ENCODE measurements around the gene NPTN. TPM values are rescaled to one million over a fixed set of nuclear protein-coding genes. Genes with fewer than 3 reads are reported as not detected.

NPTN gene
- total and polyA plus RNA-seq, 2 donors (not counting 1 experiment from before 2014, with no cell fraction given): 152 to 372 TPM

DNA sequence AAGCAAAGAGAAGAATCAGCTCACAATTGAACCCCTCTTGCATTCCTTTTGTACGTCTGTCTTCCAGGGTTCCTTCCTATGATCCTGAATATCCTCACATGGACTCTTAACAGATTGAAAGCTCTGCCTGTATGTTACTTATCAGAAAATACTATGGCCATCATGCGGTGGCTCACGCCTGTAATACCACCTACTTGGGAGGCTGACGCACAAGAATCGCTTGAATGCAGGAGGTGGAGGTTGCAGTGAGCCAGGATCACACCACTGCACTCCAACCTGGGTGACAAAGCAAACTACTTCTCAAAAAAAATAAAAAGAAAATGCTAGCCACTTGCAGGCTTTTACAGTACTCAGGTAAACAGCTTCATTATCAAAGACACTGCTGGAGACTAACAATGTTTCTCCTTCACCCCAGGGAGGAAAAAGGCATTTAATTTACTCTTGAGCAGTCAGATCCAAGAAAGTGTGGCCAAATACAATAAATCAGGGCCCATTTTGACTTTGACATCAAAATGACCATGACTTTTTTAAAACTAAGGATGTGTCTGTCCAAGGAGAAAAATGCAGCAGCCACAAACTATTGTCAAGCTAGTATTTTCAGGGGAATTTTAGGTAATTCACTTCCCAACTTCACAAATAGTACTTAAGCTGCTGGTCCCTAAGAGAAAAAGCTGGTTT lies 27.3 kb downstream of the NPTN start:
- TF ChIP-seq EZH2 (IDR thresholded peaks at IDR 0.05; ENCODE audit: low read length, missing control alignments): no peak
- TF ChIP-seq, protein P1, sequence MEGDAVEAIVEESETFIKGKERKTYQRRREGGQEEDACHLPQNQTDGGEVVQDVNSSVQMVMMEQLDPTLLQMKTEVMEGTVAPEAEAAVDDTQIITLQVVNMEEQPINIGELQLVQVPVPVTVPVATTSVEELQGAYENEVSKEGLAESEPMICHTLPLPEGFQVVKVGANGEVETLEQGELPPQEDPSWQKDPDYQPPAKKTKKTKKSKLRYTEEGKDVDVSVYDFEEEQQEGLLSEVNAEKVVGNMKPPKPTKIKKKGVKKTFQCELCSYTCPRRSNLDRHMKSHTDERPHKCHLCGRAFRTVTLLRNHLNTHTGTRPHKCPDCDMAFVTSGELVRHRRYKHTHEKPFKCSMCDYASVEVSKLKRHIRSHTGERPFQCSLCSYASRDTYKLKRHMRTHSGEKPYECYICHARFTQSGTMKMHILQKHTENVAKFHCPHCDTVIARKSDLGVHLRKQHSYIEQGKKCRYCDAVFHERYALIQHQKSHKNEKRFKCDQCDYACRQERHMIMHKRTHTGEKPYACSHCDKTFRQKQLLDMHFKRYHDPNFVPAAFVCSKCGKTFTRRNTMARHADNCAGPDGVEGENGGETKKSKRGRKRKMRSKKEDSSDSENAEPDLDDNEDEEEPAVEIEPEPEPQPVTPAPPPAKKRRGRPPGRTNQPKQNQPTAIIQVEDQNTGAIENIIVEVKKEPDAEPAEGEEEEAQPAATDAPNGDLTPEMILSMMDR (conservative IDR thresholded peaks at IDR 0.05 in 1 of 2, IDR thresholded peaks at IDR 0.05 in 1 of 2; ENCODE audit: low read depth in 1 of 2, low read length in 2 of 2): no peak

DNA sequence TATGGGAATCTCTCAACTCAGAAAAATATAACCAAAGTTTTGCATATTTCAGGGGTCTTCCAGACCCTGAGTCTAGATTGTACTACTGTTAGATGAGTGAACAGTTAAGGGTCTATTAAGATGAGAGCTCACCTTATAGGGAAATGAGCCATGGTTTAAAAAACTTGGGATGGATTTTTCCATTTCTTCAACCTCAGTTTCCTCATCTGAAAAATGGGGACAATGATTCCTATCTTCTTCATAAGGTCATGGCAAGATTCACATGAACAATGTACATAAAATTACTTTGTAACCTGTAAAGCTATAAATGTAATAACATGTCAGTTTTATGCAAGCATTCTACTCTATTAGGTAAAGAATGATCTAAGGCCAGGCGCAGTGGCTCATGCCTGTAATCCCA lies 28.7 kb downstream of the NPTN start:
- TF ChIP-seq, protein P1 (conservative IDR thresholded peaks at IDR 0.05 in 1 of 2, IDR thresholded peaks at IDR 0.05 in 1 of 2; ENCODE audit: low read depth in 1 of 2, low read length in 2 of 2): no peak
- TF ChIP-seq EZH2 (IDR thresholded peaks at IDR 0.05; ENCODE audit: low read length, missing control alignments): no peak
- no peaks in the 10 kb centered on the region for H3K36me3 ChIP-seq (ENCODE audit: control insufficient read depth, insufficient read depth, low read length)
- H2AFZ ChIP-seq (ENCODE audit: low read length): no peak overlapping the region
- no peaks in the 10 kb centered on the region for H3K27me3 ChIP-seq (ENCODE audit: control insufficient read depth, insufficient read depth, low read length)
- no peak overlapping the region for H3K4me2 ChIP-seq (ENCODE audit: extremely low read depth, insufficient read depth, low read length)
- no peaks in the 10 kb centered on the region for H4K20me1 ChIP-seq (ENCODE audit: control insufficient read depth, extremely low read depth, insufficient read depth, low read length)
- no peak for DNase-seq (ENCODE audit: low read depth in 2 of 2)
- no peak overlapping the region for H3K27ac ChIP-seq (ENCODE audit: insufficient read depth, low read length)
- peaks cover 81% of the 10 kb centered on the region for H3K79me2 ChIP-seq (ENCODE audit: control insufficient read depth, insufficient read depth, low read length)
- peaks cover 37% of the 10 kb centered on the region for H3K4me1 ChIP-seq (ENCODE audit: control insufficient read depth, extremely low read depth, insufficient read depth, low read length)
- no peak overlapping the region for H3K9ac ChIP-seq (ENCODE audit: insufficient read depth, low read length)
- H3K4me3 ChIP-seq (replicated peaks in 1 of 4; ENCODE audit: control extremely low read depth in 1 of 4, insufficient read depth in 1 of 4, low read depth in 3 of 4, low read length in 4 of 4): no peak overlapping the region
- no peaks in the 10 kb centered on the region for H3K9me3 ChIP-seq (ENCODE audit: control insufficient read depth, insufficient read depth, low read depth, low read length)

More for the DNA sequence above, 27.3 kb downstream of the NPTN start:
- DNase-seq (ENCODE audit: low read depth in 2 of 2): no peak
- Histone ChIP-seq H2AFZ (ENCODE audit: low read length) (no peak overlapping the region), H3K4me2 (ENCODE audit: extremely low read depth, insufficient read depth, low read length) (no peak overlapping the region), H3K9ac (ENCODE audit: insufficient read depth, low read length) (no peak overlapping the region), H3K4me3 (replicated peaks in 1 of 4; ENCODE audit: control extremely low read depth in 1 of 4, insufficient read depth in 1 of 4, low read depth in 3 of 4, low read length in 4 of 4) (no peak overlapping the region), H3K9me3 (ENCODE audit: control insufficient read depth, insufficient read depth, low read depth, low read length) (no peaks in the 10 kb centered on the region), H3K27ac (ENCODE audit: insufficient read depth, low read length) (no peak overlapping the region), H3K4me1 (ENCODE audit: control insufficient read depth, extremely low read depth, insufficient read depth, low read length) (peaks cover 28% of the 10 kb centered on the region), H4K20me1 (ENCODE audit: control insufficient read depth, extremely low read depth, insufficient read depth, low read length) (no peaks in the 10 kb centered on the region), H3K36me3 (ENCODE audit: control insufficient read depth, insufficient read depth, low read length) (no peaks in the 10 kb centered on the region), H3K79me2 (ENCODE audit: control insufficient read depth, insufficient read depth, low read length) (peaks cover 81% of the 10 kb centered on the region), H3K27me3 (ENCODE audit: control insufficient read depth, insufficient read depth, low read length) (no peaks in the 10 kb centered on the region)

DNA sequence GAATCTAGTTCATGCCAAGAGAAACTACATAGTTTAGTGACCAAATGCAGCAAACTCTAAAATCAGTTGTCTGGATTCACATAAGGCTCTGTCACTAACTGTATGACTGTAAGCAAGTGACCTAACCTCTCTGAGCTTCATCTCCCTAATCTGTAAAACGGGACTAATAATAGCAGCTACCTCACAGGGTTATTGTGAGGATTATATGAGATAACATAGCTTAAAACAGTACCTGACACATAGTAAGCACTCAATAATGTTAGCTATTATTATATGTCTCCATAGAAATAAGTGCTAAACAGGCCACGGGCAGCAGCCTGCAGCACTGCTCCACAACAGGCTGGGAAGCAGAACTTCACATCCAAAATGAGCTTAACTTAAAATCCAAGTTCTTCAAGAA lies 30.2 kb downstream of the NPTN start:
- Histone ChIP-seq H3K27me3 (ENCODE audit: control insufficient read depth, insufficient read depth, low read length) (no peaks in the 10 kb centered on the region), H3K9ac (ENCODE audit: insufficient read depth, low read length) (no peak overlapping the region), H3K9me3 (ENCODE audit: control insufficient read depth, insufficient read depth, low read depth, low read length) (no peaks in the 10 kb centered on the region), H3K4me2 (ENCODE audit: extremely low read depth, insufficient read depth, low read length) (no peak overlapping the region), H3K27ac (ENCODE audit: insufficient read depth, low read length) (no peak overlapping the region), H2AFZ (ENCODE audit: low read length) (no peak overlapping the region), H4K20me1 (ENCODE audit: control insufficient read depth, extremely low read depth, insufficient read depth, low read length) (no peaks in the 10 kb centered on the region), H3K36me3 (ENCODE audit: control insufficient read depth, insufficient read depth, low read length) (no peaks in the 10 kb centered on the region), H3K4me3 (replicated peaks in 1 of 4; ENCODE audit: control extremely low read depth in 1 of 4, insufficient read depth in 1 of 4, low read depth in 3 of 4, low read length in 4 of 4) (no peak overlapping the region), H3K4me1 (ENCODE audit: control insufficient read depth, extremely low read depth, insufficient read depth, low read length) (peaks cover 31% of the 10 kb centered on the region), H3K79me2 (ENCODE audit: control insufficient read depth, insufficient read depth, low read length) (peaks cover 79% of the 10 kb centered on the region)
- no peak for DNase-seq (ENCODE audit: low read depth in 2 of 2)
- no peak for TF ChIP-seq EZH2 (IDR thresholded peaks at IDR 0.05; ENCODE audit: low read length, missing control alignments)
- TF ChIP-seq, protein P1 (conservative IDR thresholded peaks at IDR 0.05 in 1 of 2, IDR thresholded peaks at IDR 0.05 in 1 of 2; ENCODE audit: low read depth in 1 of 2, low read length in 2 of 2): no peak
